Measurements from ENCODE around the gene NTHL1. TPM values are rescaled to one million over a fixed set of nuclear protein-coding genes. Genes with fewer than 3 reads are reported as not detected.

The NTHL1 gene
- total and polyA plus RNA-seq, 2 of the 4 experiments (the other 2 are of a cell fraction) = 22.8 to 28.0 TPM

DNA sequence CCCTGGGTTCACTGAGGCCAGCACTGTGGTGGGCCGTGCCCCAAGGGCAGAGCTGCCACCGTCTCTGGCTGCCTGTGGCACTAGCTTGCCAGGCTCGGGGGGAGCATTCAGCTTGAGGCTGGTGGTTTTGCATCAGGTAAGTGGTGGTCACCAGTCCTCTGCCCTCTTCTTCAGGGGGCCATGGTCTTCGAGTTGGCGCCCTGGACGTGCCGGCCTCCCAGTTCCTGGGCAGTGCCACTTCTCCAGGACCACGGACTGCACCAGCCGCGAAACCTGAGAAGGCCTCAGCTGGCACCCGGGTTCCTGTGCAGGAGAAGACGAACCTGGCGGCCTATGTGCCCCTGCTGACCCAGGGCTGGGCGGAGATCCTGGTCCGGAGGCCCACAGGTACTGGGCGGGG, 32.4 kb upstream of the NTHL1 start:
- Histone ChIP-seq H2BK120ac (ENCODE audit: low read depth, low read length) (no peak overlapping the region), H3K4ac (ENCODE audit: low read depth, low read length) (no peak overlapping the region), H3K14ac (replicated peaks; ENCODE audit: low read depth, low read length) (no peak overlapping the region), H2AFZ (replicated peaks; ENCODE audit: low read length, poor library complexity) (no peak overlapping the region), H3K18ac (ENCODE audit: low read depth, low read length) (no peak overlapping the region), H2BK5ac (ENCODE audit: low read depth, low read length, poor library complexity, severe bottlenecking) (no peak overlapping the region), H3K27ac (ENCODE audit: insufficient read depth, low read length) (no peak overlapping the region), H3K23ac (ENCODE audit: low read depth, low read length) (no peak overlapping the region), H2BK20ac (ENCODE audit: low read depth, low read length) (no peak overlapping the region), H4K8ac (ENCODE audit: low read depth in 2 of 2, low read length in 2 of 2) (no peak overlapping the region), H3K56ac (ENCODE audit: extremely low read depth, insufficient read depth, low read length) (no peak overlapping the region), H2AK9ac (replicated peaks; ENCODE audit: low read depth, low read length, poor library complexity) (no peak overlapping the region), H4K20me1 (ENCODE audit: insufficient read depth, low read length) (peaks cover 5% of the 10 kb centered on the region; the same call in 1 of the 2 replicates), H3K9me3 (ENCODE audit: control insufficient read depth, insufficient read depth, low read length) (no peaks in the 10 kb centered on the region), H3K9ac (ENCODE audit: low read depth, low read length) (no peak overlapping the region), H3K4me3 (ENCODE audit: insufficient read depth, low read depth, low read length) (no peak overlapping the region), H2BK15ac (ENCODE audit: low read depth, low read length) (no peak overlapping the region), H3K27me3 (ENCODE audit: control insufficient read depth, insufficient read depth, low read length) (no peaks in the 10 kb centered on the region), H4K91ac (ENCODE audit: insufficient read depth, low read depth, low read length) (no peak overlapping the region), H3K4me2 (ENCODE audit: low read depth, low read length) (no peak overlapping the region), H3K79me1 (ENCODE audit: low read depth in 1 of 2, low read length in 2 of 2) (0 out of 4 replicates have a peak, but pooled peaks cover 0 to 3% of the 10 kb centered on the region in 2 experiments), H3K36me3 (ENCODE audit: control insufficient read depth, insufficient read depth, low read length) (peaks cover 68% of the 10 kb centered on the region), H4K5ac (ENCODE audit: low read depth, low read length) (no peak overlapping the region), H3K4me1 (ENCODE audit: control insufficient read depth, insufficient read depth, low read length) (peaks cover 3% of the 10 kb centered on the region; the same call in 1 of the 2 replicates), H3K9me1 (ENCODE audit: insufficient read depth, low read length) (no peaks in the 10 kb centered on the region), H2AK5ac (ENCODE audit: low read depth, low read length) (no peak overlapping the region)
- intact Hi-C loops (cut with micrococcal nuclease) = no loop called here
- BruUV-seq (replicated peaks) = no TSS peak
- no peak for TF ChIP-seq MXI1 (IDR thresholded peaks at IDR 0.05; ENCODE audit: borderline replicate concordance, low read depth, low read length)
- TF ChIP-seq, protein P1, sequence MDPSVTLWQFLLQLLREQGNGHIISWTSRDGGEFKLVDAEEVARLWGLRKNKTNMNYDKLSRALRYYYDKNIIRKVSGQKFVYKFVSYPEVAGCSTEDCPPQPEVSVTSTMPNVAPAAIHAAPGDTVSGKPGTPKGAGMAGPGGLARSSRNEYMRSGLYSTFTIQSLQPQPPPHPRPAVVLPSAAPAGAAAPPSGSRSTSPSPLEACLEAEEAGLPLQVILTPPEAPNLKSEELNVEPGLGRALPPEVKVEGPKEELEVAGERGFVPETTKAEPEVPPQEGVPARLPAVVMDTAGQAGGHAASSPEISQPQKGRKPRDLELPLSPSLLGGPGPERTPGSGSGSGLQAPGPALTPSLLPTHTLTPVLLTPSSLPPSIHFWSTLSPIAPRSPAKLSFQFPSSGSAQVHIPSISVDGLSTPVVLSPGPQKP (IDR thresholded peaks at IDR 0.05; ENCODE audit: borderline replicate concordance, low read depth, low read length) = no peak
- TF ChIP-seq NFE2L2 (IDR thresholded peaks at IDR 0.05; ENCODE audit: low read depth, low read length) = no peak
- no peak for TF ChIP-seq MAZ (IDR thresholded peaks at IDR 0.05; ENCODE audit: borderline replicate concordance, low read depth, low read length)
- TF ChIP-seq BHLHE40 (IDR thresholded peaks at IDR 0.05; ENCODE audit: low read depth, low read length) = no peak
- TF ChIP-seq, protein P2, sequence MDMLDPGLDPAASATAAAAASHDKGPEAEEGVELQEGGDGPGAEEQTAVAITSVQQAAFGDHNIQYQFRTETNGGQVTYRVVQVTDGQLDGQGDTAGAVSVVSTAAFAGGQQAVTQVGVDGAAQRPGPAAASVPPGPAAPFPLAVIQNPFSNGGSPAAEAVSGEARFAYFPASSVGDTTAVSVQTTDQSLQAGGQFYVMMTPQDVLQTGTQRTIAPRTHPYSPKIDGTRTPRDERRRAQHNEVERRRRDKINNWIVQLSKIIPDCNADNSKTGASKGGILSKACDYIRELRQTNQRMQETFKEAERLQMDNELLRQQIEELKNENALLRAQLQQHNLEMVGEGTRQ (IDR thresholded peaks at IDR 0.05; ENCODE audit: low read depth, low read length) = no peak
- TF ChIP-seq MAFK (IDR thresholded peaks at IDR 0.05; ENCODE audit: low read depth, low read length) = no peak
- TF ChIP-seq RCOR1 (IDR thresholded peaks at IDR 0.05; ENCODE audit: insufficient replicate concordance, low read length) = no peak
- no peak for TF ChIP-seq CEBPB (IDR thresholded peaks at IDR 0.05; ENCODE audit: low read depth, low read length)
- no peak for TF ChIP-seq RAD21 (IDR thresholded peaks at IDR 0.05; ENCODE audit: low read length)
- TF ChIP-seq, protein P3, sequence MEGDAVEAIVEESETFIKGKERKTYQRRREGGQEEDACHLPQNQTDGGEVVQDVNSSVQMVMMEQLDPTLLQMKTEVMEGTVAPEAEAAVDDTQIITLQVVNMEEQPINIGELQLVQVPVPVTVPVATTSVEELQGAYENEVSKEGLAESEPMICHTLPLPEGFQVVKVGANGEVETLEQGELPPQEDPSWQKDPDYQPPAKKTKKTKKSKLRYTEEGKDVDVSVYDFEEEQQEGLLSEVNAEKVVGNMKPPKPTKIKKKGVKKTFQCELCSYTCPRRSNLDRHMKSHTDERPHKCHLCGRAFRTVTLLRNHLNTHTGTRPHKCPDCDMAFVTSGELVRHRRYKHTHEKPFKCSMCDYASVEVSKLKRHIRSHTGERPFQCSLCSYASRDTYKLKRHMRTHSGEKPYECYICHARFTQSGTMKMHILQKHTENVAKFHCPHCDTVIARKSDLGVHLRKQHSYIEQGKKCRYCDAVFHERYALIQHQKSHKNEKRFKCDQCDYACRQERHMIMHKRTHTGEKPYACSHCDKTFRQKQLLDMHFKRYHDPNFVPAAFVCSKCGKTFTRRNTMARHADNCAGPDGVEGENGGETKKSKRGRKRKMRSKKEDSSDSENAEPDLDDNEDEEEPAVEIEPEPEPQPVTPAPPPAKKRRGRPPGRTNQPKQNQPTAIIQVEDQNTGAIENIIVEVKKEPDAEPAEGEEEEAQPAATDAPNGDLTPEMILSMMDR (conservative IDR thresholded peaks at IDR 0.05; ENCODE audit: low read depth, low read length) = no peak
- TF ChIP-seq FOS (IDR thresholded peaks at IDR 0.05; ENCODE audit: low read depth, low read length) = no peak
- no peak for TF ChIP-seq CHD1 (IDR thresholded peaks at IDR 0.05; ENCODE audit: low read depth, low read length)
- no peak for TF ChIP-seq RFX5 (IDR thresholded peaks at IDR 0.05; ENCODE audit: low read depth, low read length)
- no peak for TF ChIP-seq SMC3 (IDR thresholded peaks at IDR 0.05; ENCODE audit: low read depth, low read length)
- no peak for TF ChIP-seq POLR2A (IDR thresholded peaks at IDR 0.05; ENCODE audit: low read depth, low read length)
- dilution Hi-C loops (cut with HindIII; ENCODE audit: low sequenced_read_pairs, unreplicated experiment) = no loop called here
- ATAC-seq (ENCODE audit: low read depth) = no peak
- CTCF ChIA-PET = no interaction called here
- in situ Hi-C loops (cut with MboI; ENCODE audit: low sequenced_read_pairs) = no loop called here
- DNase-seq = no peak
- 94% methylated on average over 14 of the region's 16 CpGs; no CpG with 5 or more reads in 1 of the 2 experiments for WGBS, 2 experiments (ENCODE audit: extremely low coverage in 2 of 2, insufficient read length in 1 of 2)
- POLR2A ChIA-PET (ENCODE audit: unreplicated experiment) = no interaction called here
